Left ventricle myocardium inferior (tissue), 1 donor: Measurements from ENCODE around the gene FOXA1. TPM values are rescaled to one million over a fixed set of nuclear protein-coding genes. Genes with fewer than 3 reads are reported as not detected.

ENCODE experiments used
- DNase-seq: peaks from one replicate; pipeline ENCODE4 v3.0.0-alpha.2; 2020
- H3K27ac ChIP-seq: fragments of 200-600 bp; replicated peaks from 2 replicates; pipeline ENCODE4 v1.8.0; 2021
- H3K27me3 ChIP-seq: fragments of 200-600 bp; 2 replicates; pipeline ENCODE4 v1.8.0; 2021; ENCODE audit warnings: low read depth
- H3K36me3 ChIP-seq: fragments of 200-600 bp; 2 replicates; pipeline ENCODE4 v1.8.0; 2021
- H3K4me1 ChIP-seq: fragments of 200-600 bp; 2 replicates; pipeline ENCODE4 v1.8.0; 2021
- H3K4me3 ChIP-seq: fragments of 200-600 bp; 2 replicates; pipeline ENCODE4 v1.8.0; 2021; ENCODE audit warnings: mild to moderate bottlenecking, moderate library complexity
- H3K9me3 ChIP-seq: fragments of 200-600 bp; replicated peaks from 2 replicates; pipeline ENCODE4 v1.8.0; 2021
- intact Hi-C: fragments of 100-400 bp; cut with micrococcal nuclease; formaldehyde crosslinking; loops from one replicate; pipeline ENCODE4 v1.11.0; 2022
- total RNA-seq: library from RNA; stranded (reverse); fragmentation: NEBNext Ultra II Directional; extraction: Animal tissue kit (Norgen Biotek cat#: 25700); gene quantifications from one replicate; pipeline ENCODE4 v1.2.1, GENCODE V29; 2021
- TF ChIP-seq, protein P1 (sequence below): fragments of 200-600 bp; IDR thresholded peaks from 2 replicates; pipeline ENCODE4 v1.8.0; 2021; ENCODE audit warnings: antibody characterized with exemption, mild to moderate bottlenecking, borderline replicate concordance
- donor health status: DM: no; HTN: yes; CAD: no; lungs with severe emphysema.

The FOXA1 gene
- total RNA-seq, 1 donor from 2014 or later, result not detected

DNA sequence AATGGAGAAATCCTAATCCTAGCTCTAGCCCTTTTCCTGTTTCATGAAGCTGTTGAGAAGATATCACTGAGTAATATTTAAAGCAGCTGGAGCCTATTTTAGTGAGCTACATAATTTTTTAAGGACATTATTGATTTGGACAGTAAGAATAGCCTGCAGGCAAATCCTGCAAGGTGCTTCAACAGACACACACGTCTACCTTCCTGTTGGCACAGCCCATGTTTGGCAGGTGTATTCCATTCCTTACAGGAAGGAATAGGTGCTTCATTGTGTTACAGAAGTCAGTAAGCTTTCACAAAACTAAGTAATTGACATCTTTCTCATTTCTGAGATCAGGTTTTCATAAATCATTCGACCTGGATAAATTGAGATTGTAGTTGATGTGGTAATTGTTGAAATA lies 50.6 kb downstream of the FOXA1 start:
- H3K36me3 ChIP-seq, result no peaks in the 10 kb centered on the region
- no peaks in the 10 kb centered on the region for H3K9me3 ChIP-seq
- no peaks in the 10 kb centered on the region for H3K27me3 ChIP-seq
- H3K4me1 ChIP-seq, result no peaks in the 10 kb centered on the region
- no peak overlapping the region for H3K27ac ChIP-seq
- DNase-seq, result no peak
- intact Hi-C loops, result no loop called here
- no peak overlapping the region for H3K4me3 ChIP-seq
- TF ChIP-seq, protein P1, sequence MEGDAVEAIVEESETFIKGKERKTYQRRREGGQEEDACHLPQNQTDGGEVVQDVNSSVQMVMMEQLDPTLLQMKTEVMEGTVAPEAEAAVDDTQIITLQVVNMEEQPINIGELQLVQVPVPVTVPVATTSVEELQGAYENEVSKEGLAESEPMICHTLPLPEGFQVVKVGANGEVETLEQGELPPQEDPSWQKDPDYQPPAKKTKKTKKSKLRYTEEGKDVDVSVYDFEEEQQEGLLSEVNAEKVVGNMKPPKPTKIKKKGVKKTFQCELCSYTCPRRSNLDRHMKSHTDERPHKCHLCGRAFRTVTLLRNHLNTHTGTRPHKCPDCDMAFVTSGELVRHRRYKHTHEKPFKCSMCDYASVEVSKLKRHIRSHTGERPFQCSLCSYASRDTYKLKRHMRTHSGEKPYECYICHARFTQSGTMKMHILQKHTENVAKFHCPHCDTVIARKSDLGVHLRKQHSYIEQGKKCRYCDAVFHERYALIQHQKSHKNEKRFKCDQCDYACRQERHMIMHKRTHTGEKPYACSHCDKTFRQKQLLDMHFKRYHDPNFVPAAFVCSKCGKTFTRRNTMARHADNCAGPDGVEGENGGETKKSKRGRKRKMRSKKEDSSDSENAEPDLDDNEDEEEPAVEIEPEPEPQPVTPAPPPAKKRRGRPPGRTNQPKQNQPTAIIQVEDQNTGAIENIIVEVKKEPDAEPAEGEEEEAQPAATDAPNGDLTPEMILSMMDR, result no peak

DNA sequence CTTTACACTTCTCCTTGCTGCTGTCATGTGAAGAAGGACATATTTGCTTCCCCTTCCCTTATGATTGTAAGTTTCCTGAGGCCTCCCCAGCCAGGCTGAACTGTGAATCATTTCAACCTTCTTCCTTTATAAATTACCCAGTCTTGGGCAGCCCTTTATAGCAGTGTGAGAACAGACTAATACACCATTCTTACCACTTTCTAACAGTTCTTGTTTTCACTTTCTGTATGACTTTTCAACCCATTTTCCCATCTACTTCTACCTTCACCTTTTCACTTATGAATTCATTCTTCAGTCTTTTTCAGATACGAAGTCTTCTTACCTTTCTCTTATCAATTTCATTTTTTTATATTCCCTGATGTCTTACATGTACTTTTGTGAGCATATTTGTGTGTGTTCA lies 55.1 kb downstream of the FOXA1 start:
- Histone ChIP-seq H3K4me3 (no peak overlapping the region), H3K4me1 (no peaks in the 10 kb centered on the region), H3K36me3 (no peaks in the 10 kb centered on the region), H3K27me3 (no peaks in the 10 kb centered on the region), H3K27ac (no peak overlapping the region), H3K9me3 (no peaks in the 10 kb centered on the region)
- intact Hi-C loops, result no loop called here
- TF ChIP-seq, protein P1, result no peak
- DNase-seq, result no peak

Other genes starting within 250 kb of the FOXA1 start
- not detected for gene TTC6, start 380 bp upstream of the FOXA1 start, total RNA-seq